ENCODE results near the gene VWA5B1.

The VWA5B1 gene

GRCh38 chr1:20400341-20401177, 109.9 kb downstream of the VWA5B1 start:
- no peak for DNase-seq

DNA sequence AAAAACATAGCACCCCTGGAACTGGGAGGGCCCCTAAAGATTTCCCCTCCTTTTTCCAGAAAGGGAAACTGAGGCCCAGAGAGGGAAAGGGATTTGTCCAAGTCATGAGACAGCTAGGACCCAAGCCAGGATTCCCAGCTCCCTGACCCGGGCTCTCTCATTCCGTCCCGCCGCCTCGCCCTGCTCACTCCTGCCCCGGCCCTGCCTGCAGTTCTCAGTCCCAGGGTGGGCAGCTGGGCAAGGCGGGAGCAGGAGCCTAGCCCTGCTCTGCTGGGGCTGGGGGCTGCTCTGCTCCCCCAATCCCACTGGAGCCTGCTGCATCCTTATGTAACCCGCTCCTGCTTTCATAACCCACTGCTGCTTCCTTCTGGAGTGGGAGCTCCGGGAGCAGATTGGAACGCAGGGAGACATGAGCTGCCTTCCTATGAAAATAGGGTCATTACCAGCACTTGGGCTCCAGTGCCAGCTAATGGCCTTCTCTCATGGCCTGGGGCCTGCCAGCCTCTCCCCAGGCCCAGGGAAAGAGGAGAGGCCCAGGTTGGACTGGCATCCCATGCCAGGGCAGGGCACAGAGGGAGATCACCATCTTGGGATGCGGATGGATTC, 110.8 kb downstream of the VWA5B1 start:
- no peak for DNase-seq

- DNase-seq: no peak
Observed at GRCh38 chr1:20402585-20403422, 112.1 kb downstream of the VWA5B1 start.

GRCh38 chr1:20403423-20404145, 112.9 kb downstream of the VWA5B1 start:
- DNase-seq: no peak

GRCh38 chr1:20404466-20404865, 113.8 kb downstream of the VWA5B1 start:
- DNase-seq: no peak
